Lower lobe of right lung (tissue), 2 donors: ENCODE results near the gene ANAPC10. TPM values are rescaled to one million over a fixed set of nuclear protein-coding genes. Genes with fewer than 3 reads are reported as not detected.

Experiments used
- ATAC-seq, 2 donors: fragments of 200-7000 bp; cut with Tn5 transposase; one replicate each; pipeline ENCODE4 v1.9.1; 2020 to 2022; ENCODE audit warnings: mild to moderate bottlenecking in 2 of 2, moderate library complexity in 2 of 2
- DNase-seq: peaks from one replicate; pipeline ENCODE4 v3.0.0-alpha.2; 2020
- H3K27ac ChIP-seq: fragments of 200-600 bp; one replicate; pipeline ENCODE4 v1.8.0; 2022
- H3K27me3 ChIP-seq: fragments of 200-600 bp; one replicate; pipeline ENCODE4 v1.8.0; 2022; ENCODE audit warnings: low read depth
- H3K36me3 ChIP-seq: fragments of 200-600 bp; one replicate; pipeline ENCODE4 v1.8.0; 2022; ENCODE audit warnings: mild to moderate bottlenecking
- H3K4me1 ChIP-seq: fragments of 200-600 bp; one replicate; pipeline ENCODE4 v1.8.0; 2022
- H3K4me3 ChIP-seq: fragments of 200-600 bp; one replicate; pipeline ENCODE4 v1.8.0; 2022; ENCODE audit warnings: mild to moderate bottlenecking
- H3K9me3 ChIP-seq: fragments of 200-600 bp; one replicate; pipeline ENCODE4 v1.8.0; 2022
- CTCF ChIP-seq: fragments of 200-600 bp; IDR thresholded peaks from one replicate; pipeline ENCODE4 v1.8.0; 2022; ENCODE audit warnings: antibody characterized with exemption, mild to moderate bottlenecking
- intact Hi-C: fragments of 100-400 bp; cut with DNase I; formaldehyde crosslinking; loops from one replicate; pipeline ENCODE4 v1.11.0; 2022
- total RNA-seq: library from RNA; stranded (reverse); fragmentation: NEBNext Ultra II Directional; extraction: Animal tissue kit (Norgen Biotek cat#: 25700); gene quantifications from one replicate; pipeline ENCODE4 v1.2.1, GENCODE V29; 2021
- donor health status: DM: no; HTN: yes; CAD: no; lungs with severe emphysema.

The ANAPC10 gene
- total RNA-seq, 1 donor from 2014 or later, result 20.5 TPM

GRCh38 chr4:145083891-145084605 is 13.9 kb downstream of the ANAPC10 start:
- Histone ChIP-seq H3K27me3 (no peaks in the 10 kb centered on the region), H3K27ac (no peak overlapping the region), H3K4me1 (no peaks in the 10 kb centered on the region), H3K9me3 (no peaks in the 10 kb centered on the region), H3K36me3 (peaks cover 10% of the 10 kb centered on the region), H3K4me3 (no peak overlapping the region)
- intact Hi-C loops, result no loop called here
- TF ChIP-seq CTCF, result no peak
- no peak for ATAC-seq
- no peak for DNase-seq

- no peaks in the 10 kb centered on the region for H3K4me1 ChIP-seq
- H3K4me3 ChIP-seq, result no peak overlapping the region
- H3K27me3 ChIP-seq, result no peaks in the 10 kb centered on the region
- no peak overlapping the region for H3K27ac ChIP-seq
- peaks cover 7% of the 10 kb centered on the region for H3K36me3 ChIP-seq
- ATAC-seq (no peak), DNase-seq (no peak)
- intact Hi-C loops, result no loop called here
- no peak for TF ChIP-seq CTCF
- no peaks in the 10 kb centered on the region for H3K9me3 ChIP-seq
These were observed 16.2 kb downstream of the ANAPC10 start for GRCh38 chr4:145081756-145082155.

- Histone ChIP-seq H3K36me3 (peaks cover 7% of the 10 kb centered on the region), H3K4me1 (no peaks in the 10 kb centered on the region), H3K27ac (no peak overlapping the region), H3K4me3 (no peak overlapping the region), H3K27me3 (no peaks in the 10 kb centered on the region), H3K9me3 (no peaks in the 10 kb centered on the region)
- no peak for TF ChIP-seq CTCF
- intact Hi-C loops, result no loop called here
- DNase-seq (no peak), ATAC-seq (no peak)
These were observed 21.5 kb downstream of the ANAPC10 start for GRCh38 chr4:145076469-145076855.

GRCh38 chr4:145075742-145076468 is 22.1 kb downstream of the ANAPC10 start:
- Histone ChIP-seq H3K27ac (no peak overlapping the region), H3K4me1 (no peaks in the 10 kb centered on the region), H3K27me3 (no peaks in the 10 kb centered on the region), H3K36me3 (peaks cover 7% of the 10 kb centered on the region), H3K9me3 (no peaks in the 10 kb centered on the region), H3K4me3 (no peak overlapping the region)
- intact Hi-C loops, result no loop called here
- TF ChIP-seq CTCF, result no peak
- ATAC-seq (no peak), DNase-seq (no peak)

- intact Hi-C loops, result no loop called here
- no peak for TF ChIP-seq CTCF
- Histone ChIP-seq H3K27ac (no peak overlapping the region), H3K9me3 (no peaks in the 10 kb centered on the region), H3K4me1 (no peaks in the 10 kb centered on the region), H3K4me3 (no peak overlapping the region), H3K36me3 (no peaks in the 10 kb centered on the region), H3K27me3 (no peaks in the 10 kb centered on the region)
- ATAC-seq, result no peak
- no peak for DNase-seq
These were observed 26.4 kb downstream of the ANAPC10 start for GRCh38 chr4:145071560-145071959.
